ENCODE results near the gene CARD9. TPM values are rescaled to one million over a fixed set of nuclear protein-coding genes. Genes with fewer than 3 reads are reported as not detected.

CARD9 gene
- total RNA-seq, 3 donors from 2014 or later = 2.2 to 2.4 (median 2.2) TPM

- Histone ChIP-seq H3K4me3 (no peak overlapping the region), H3K36me3 (ENCODE audit: low read depth) (no peaks in the 10 kb centered on the region), H3K4me1 (ENCODE audit: low read depth) (peaks cover 18% of the 10 kb centered on the region), H3K9me3 (no peaks in the 10 kb centered on the region)
- no peak for TF ChIP-seq CTCF (IDR thresholded peaks at IDR 0.05)
- peak in 2 of 3 donors; percentile 58 to 65 for DNase-seq
- peak; percentile 55 for ATAC-seq
- intact Hi-C loops (cut with DNase I, micrococcal nuclease) = no loop called here
These were observed 27.9 kb downstream of the CARD9 start for GRCh38 chr9:136345281-136346156.

GRCh38 chr9:136344544-136345280, 28.8 kb downstream of the CARD9 start:
- no peak for TF ChIP-seq CTCF (IDR thresholded peaks at IDR 0.05)
- Histone ChIP-seq H3K36me3 (ENCODE audit: low read depth) (no peaks in the 10 kb centered on the region), H3K4me1 (ENCODE audit: low read depth) (peaks cover 18% of the 10 kb centered on the region), H3K9me3 (no peaks in the 10 kb centered on the region), H3K4me3 (no peak overlapping the region)
- DNase-seq (no peak), ATAC-seq (no peak)
- intact Hi-C loops (cut with DNase I, micrococcal nuclease) = no loop called here

- ATAC-seq (no peak), DNase-seq (no peak)
- Histone ChIP-seq H3K9me3 (no peaks in the 10 kb centered on the region), H3K36me3 (ENCODE audit: low read depth) (no peaks in the 10 kb centered on the region), H3K4me3 (no peak overlapping the region), H3K4me1 (ENCODE audit: low read depth) (peaks cover 18% of the 10 kb centered on the region)
- TF ChIP-seq CTCF (IDR thresholded peaks at IDR 0.05) = no peak
- intact Hi-C loops (cut with DNase I, micrococcal nuclease) = no loop called here
These were observed 29.6 kb downstream of the CARD9 start for GRCh38 chr9:136343884-136344269.

GRCh38 chr9:136343121-136343883, 30.2 kb downstream of the CARD9 start:
- no peaks in the 10 kb centered on the region for H3K36me3 ChIP-seq (ENCODE audit: low read depth)
- DNase-seq (no peak), ATAC-seq (no peak)
- no peak for TF ChIP-seq CTCF (IDR thresholded peaks at IDR 0.05)
- no peak overlapping the region for H3K4me3 ChIP-seq
- intact Hi-C loops (cut with DNase I, micrococcal nuclease) = no loop called here
- no peaks in the 10 kb centered on the region for H3K9me3 ChIP-seq
- peaks cover 18% of the 10 kb centered on the region for H3K4me1 ChIP-seq (ENCODE audit: low read depth)

Data from mucosa of descending colon (tissue), 3 donors.